DMS79 (cell line): ENCODE results near the gene SIGLEC11.
"Not testable (repeated sequence)": the region's sequence is repeated elsewhere in the genome, so short reads cannot be mapped to it uniquely, and the experiment has no call there.

Source experiments
- DNase-seq: peaks from one replicate; lab custom pipeline; 2025; lab: John Stamatoyannopoulos, UW

Gene SIGLEC11, protein sequence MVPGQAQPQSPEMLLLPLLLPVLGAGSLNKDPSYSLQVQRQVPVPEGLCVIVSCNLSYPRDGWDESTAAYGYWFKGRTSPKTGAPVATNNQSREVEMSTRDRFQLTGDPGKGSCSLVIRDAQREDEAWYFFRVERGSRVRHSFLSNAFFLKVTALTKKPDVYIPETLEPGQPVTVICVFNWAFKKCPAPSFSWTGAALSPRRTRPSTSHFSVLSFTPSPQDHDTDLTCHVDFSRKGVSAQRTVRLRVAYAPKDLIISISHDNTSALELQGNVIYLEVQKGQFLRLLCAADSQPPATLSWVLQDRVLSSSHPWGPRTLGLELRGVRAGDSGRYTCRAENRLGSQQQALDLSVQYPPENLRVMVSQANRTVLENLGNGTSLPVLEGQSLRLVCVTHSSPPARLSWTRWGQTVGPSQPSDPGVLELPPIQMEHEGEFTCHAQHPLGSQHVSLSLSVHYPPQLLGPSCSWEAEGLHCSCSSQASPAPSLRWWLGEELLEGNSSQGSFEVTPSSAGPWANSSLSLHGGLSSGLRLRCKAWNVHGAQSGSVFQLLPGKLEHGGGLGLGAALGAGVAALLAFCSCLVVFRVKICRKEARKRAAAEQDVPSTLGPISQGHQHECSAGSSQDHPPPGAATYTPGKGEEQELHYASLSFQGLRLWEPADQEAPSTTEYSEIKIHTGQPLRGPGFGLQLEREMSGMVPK

DNA sequence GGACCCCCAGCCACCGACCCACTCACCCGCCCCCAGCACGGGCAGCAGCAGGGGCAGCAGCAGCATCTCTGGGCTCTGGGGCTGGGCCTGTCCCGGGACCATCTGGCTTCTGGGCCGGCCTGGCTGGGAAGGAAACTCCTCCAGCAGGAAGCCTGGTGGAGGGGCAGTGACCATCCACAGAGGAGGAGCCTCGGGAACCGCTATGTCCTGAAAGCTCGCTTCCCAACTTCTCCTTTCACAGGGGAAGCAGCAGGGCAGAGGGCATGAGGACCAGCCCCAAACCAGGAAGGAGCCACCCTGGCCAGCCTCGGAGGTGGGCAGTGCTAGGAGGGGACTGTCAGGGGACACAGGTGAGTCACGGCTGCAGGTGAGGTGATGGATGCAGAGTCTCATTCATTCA is at the start of gene SIGLEC11:
Gene SIGLEC11, minus strand, starts transcription at position 193 of the 400 bp plus-strand sequence. Its CDS starts 91 bp downstream, at position 102.
- not testable (repeated sequence) for DNase-seq

DNA sequence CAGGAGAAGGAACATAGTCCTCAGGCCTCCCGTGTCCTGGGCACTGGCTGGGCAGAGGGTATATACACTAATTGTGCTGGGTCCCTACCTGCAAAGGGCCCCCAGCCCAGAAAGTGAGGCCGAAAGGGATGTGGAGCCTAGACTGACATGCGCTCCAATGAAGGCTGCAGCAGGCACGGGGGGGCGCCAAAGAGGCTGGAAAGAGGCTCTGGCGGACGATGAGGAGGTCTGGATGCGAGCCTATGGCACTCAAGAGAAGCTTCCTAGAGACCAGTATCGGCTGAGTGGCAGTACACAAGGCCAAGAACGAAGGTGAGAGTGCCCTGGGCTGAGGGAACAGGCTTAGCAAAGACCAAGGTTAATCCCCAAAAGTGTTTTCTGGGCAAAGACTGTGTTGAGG is 47.6 kb upstream of the SIGLEC11 start:
- DNase-seq = no peak

DNA sequence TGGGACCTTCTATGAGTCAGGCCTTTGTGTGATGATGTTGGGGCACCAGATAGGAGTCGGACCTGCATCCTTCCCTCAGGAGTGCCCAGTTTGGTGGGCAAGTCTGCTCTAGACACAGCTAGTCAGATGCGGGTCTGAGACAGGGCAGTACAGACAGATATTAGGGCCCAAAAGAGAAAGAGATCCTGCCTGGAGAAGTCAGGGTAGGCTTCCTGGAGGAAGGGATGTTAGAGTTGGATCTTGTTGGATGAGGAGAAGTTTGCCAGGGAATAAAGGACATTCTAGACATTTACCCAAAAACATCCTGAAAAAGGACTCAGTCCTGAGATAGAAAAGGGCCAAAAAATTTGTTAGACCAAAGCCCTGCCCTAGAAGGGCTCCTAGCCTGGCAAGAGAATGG is 47.0 kb upstream of the SIGLEC11 start:
- DNase-seq = no peak

DNA sequence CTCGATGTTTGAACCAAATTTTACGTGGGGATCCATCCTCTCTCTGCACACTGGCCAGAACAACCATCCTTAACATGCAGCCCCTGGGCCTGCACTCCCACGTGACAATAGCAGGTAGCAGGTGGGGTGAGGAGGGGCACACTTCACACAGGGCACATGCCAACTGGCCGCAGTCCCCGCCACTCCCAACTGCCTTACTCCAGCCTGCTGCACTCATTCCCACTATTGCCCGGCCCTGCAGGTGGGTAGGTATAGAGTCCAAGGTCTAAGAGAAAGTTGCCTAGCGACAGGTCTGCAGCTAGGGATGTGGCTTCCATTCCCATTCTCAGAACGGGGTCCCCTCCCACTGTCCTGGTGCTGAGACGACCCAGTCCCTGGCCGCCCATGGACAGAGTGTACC is 46.2 kb upstream of the SIGLEC11 start:
- DNase-seq = no peak

DNA sequence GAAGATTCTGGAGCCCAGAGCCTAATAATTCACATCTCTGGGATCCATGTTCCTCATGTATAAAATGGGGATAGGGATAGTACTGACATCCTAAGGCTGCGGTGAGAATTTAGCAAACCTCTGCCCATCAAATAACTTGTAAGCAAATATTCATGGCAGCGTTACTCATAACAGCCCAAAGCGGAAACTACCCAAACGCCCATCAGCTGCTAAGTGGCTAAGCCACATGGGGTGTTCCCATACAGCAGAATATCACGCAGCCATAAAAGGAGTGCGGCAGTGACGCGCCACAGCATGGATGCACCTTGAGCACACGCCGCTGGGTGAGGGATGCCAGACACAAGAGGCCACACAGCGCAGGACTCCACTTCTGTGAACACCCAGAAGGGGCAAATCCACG is 44.5 kb upstream of the SIGLEC11 start:
- DNase-seq = no peak

DNA sequence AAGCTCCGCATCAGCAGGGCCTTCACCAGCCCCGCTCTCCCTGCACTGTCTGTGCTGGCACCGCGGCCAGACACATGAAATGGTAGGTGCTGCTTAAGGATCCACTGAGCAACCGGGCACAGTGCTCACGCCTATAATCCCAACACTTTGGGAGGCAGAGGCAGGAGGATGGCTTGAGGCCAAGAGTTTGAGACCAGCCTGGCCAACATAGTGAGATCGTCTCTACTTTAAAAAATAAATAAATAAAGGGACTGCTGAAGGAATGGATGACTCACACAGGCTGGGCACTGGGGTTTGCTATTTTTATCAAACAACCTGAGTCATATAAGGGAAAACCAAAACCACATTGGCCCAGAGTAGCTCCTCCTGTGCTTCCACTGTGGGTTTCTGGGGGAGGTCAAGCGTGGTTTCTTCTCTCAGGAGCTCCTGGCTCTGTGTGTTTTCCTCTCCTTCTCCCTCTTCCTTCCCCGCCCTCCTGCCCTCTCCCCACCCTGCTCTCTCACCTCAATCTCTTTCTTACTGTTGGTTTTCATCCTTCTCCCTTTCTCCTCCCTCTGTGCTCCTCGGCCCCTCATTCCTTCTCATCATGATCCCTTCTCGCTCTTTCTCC is 42.9 kb upstream of the SIGLEC11 start:
- DNase-seq = no peak

DNA sequence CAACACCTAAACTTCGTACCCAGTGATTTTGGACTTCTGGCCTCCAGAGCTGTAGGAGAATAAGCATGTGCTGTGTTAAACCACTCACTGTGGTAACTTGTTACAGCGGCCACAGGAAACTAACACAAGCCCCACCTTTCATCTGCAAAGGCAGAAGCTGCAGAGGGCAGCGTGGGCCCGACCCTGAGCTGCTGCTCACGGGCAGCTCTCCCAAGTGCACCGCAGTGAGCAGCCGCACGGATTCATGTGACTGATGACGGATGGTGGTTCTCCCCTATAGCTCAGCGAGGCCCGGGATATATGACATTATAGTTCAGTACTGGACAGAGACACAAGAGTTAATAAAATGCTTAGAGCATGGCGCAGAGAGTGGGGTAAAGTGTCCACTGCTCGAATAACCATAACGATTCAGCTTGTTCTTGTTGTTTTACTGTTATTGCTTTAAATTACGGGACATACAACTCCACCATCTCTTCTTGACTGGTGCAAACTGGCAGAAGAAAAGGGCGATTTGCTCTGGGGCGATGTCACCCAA is 42.3 kb upstream of the SIGLEC11 start:
- no peak for DNase-seq

DNA sequence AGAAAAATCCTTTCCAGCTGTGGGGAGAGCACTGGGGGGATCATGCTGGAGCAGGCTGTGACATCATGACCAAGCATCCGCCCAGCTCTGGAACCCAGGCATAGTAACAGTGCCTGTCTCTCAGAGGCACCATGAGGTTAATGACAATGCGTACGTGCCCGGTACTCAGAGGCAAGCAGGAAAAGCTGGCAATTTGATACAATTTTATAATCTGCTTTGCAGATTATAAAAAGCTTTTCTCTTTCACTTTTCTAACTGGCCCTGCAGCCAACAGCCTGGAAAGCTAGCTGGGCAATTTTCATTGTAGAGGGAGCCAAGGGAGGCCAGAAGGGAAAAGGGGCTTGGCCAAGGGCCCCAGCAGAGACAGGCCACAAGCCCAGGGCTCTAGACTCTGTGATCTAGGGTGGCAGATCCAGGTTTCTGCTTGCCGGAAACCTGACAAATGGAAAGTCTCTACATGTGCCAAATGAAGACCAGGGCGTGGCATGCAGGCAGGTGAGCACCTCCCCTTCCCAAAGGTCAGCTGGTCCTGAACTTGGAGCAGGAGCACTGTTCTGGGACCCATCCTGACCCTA is 41.5 kb upstream of the SIGLEC11 start:
- no peak for DNase-seq

DNA sequence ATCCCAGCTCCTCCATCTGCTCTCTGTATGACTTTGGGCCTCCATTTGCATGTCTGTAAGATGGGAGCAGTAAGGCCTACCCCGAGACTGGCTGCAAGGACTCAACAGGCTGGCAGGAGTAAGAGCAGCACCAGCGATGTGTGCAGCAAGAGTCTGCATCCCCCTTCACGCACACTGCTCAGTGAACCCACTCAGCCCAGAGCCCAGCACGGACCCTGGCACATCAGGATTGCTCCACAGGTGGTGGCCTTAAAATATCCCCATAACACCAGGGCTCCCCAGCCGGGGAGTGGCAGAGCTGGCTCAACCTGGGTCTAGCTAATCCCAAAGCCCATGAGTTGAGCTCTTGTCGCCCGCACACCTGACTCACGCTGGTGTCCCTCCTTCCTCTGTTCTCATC is 40.8 kb upstream of the SIGLEC11 start:
- no peak for DNase-seq

DNA sequence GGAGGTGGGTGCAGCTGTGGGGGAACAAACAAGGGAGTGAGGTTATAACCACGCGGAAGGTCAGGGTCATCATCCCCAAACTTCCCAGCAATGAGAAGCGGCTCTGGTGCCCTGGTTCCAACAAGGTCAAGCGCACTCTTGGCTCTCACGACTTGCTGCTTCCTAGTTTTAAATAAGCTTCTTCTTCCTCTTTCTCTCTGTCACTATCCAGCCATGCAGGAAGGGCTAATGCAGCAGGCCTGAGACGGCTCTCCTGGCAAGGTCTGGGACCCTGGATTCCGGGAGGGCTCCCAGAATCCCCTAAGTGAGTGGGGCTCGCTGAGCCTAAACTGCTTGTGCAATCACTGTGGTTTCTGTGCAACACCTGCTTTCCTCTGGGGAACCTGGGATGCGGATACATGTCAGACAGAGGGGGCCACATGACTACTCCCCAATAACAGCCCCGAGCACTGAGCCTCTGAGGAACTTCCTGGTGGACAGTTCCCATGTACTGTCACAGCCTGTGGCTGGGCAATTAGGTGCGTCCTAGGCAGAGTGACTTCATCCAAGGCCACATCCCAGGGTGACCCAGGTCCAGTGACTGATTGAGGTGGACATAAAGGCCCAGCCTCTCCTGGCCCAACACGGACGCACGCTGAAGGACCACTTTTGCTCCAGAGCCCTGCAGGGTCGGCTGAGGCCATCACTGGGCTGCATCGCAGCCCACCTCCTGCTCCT is 40.0 kb upstream of the SIGLEC11 start:
- no peak for DNase-seq

DNA sequence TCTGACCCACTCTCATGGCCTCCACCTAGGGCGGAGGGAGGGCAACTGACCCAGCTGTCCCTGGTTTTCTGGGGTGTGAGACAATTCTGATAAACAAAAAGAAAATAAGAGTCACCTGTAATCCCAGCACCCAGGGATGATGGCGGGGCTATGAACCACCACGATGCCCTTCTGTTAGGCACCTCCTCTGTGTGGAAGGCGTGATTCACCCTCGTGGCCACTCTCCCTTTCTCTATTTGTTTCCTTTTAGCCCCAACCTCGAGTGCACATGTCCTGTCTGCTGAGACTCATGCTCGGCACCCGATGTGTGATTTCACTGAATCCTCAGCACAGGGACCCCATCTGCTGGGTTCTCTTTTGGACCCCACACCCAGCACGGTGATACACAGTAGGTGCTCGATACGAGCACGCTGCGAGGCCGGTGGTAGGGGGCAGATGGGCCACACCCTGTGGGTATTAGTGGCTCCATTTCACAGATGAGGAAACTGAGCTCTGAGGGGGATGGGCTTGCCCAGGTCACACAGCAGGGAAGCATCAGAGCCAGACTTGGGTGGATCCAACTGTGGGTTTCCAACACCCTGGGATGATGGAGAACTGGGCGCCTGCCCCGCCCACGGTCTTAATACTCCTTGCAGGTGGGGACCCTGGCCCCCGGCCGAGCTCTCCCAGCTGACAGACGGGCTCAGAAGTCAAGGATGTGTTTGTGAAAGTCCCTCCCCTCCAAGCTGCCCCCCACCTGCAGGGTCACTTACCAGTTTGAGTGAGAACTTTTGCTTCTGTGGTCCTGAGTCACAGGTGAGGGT is 39.3 kb upstream of the SIGLEC11 start:
- DNase-seq = no peak

DNA sequence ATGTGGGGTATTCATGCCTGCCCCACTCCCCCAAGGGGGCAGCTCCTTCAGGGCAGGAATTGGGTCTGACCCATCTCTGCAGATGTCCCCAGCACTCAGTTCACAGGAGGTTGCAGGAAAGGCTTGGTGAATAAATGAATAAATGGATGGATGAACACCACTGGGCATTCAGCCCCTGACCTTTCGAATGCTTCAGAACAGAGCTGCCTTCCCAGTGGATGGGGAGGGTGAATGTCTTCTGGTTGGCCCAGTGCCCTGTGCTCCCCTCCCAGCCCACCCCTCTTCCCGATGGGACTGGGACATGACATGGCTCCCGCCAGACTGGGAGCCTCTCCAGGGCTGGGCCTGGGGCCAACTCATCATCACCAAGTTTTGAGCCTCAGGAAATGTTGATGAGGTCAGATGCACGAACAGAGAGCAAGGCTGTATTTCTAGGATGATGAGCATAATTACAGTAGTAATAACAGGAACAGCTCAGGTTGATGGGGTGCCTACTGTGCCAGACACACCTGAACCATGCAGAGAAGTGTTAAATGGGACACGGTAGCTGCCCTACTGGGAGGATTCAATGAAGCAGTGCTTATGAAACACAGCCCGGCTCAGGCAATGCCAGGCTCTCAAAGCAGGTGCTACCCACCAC is 38.5 kb upstream of the SIGLEC11 start:
- DNase-seq = no peak

DNA sequence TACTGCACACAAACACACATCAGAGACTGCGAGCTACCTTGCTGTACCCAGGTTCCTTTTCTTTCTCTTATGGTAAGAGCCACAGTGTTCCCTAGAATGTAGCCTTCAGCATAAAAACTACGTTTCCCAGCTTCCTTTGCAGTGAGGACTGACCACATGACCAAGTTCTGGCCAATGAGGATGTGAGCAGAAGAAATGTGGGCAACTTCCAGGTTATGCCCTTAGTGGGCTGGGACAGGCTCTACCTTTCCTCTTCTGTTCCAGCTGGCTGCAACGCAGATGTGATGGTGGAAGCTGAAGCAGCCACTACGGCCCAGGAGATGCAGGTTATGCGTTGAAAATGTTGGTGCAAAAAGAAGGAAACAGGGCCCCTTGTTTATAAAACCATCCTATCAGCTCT is 36.7 kb upstream of the SIGLEC11 start:
- no peak for DNase-seq

DNA sequence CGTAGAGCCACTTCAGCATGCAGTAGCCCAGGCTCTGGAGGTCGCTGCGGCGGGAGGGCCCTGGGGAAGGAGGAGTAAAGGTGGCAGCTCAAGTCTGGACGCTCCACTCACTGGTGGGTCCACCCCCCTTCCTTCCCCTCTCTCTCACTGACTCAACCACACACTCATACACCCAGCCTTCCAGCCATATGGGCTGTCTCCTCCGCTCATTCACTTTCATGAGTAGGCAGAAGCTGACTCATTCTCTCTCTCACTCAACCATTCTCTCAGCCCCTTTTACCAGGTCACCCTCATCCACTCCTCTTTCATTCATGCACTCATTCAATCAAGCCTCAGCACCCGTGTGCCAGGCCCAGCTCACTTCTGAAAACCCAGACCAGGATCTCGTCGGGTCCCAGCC is 27.5 kb upstream of the SIGLEC11 start:
- no peak for DNase-seq

DNA sequence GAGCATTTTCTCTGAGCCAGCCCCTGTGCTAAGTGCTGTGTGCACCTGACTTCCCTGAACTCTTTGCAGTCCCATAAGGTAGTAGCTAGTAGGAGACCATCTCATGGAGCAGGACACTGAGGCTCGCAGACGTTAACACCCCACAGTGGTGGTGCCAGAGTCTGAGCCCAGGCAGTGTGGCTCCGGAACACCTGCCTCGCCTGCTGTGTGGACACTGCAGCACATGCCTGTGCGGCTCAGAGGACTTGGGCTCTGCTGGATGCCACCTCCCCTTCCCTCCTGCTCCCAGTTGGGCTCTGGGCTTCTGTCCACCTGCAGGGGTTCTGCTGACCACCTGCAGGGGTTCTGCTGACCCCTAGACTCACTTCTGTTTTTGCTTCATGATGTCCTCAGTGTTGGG is 27.0 kb upstream of the SIGLEC11 start:
- DNase-seq = no peak

DNA sequence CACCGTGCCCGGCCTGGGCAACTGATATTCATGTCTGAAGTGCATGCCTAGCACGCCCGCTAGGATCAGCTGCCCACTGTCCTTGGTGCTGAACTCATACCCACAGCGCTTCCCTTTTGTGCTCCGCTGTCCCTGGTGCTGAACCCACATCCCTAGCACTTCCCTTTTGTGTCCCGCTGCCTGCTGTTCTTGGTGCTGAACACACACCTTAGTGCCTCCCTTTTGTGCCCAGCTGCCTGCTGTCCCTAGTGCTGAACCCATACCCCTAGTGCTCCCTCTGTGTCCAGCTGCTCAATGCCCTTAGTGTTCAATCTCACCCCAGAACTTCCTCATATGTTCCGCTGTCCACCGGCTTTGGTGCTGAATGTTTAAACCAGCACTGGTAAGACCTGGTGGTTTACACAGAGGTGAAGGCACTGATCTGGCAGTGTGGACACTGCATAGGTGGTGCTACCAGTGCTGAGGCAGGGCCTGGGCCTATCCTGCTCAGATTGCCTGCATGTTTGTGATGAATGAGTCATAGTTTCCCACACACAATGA is 26.3 kb upstream of the SIGLEC11 start:
- no peak for DNase-seq

DNA sequence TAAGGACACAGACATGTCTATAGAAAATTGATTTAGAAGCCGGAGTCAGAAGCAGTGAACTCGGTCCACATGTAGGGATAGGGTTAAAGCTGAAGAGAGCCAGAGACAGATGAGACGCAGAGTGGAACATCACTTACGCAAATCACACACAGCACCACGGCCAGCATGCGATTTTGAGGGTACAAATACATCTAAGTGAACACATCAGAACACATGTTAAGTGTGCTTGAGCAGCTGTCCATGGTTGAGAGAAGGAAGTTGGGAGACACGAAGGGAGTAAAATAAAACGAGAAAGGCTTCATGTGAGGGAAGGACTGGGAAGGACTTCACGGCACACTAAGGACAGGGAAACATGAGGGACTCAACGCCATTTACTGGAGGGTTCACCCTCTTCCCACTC is 25.4 kb upstream of the SIGLEC11 start:
- DNase-seq = no peak

DNA sequence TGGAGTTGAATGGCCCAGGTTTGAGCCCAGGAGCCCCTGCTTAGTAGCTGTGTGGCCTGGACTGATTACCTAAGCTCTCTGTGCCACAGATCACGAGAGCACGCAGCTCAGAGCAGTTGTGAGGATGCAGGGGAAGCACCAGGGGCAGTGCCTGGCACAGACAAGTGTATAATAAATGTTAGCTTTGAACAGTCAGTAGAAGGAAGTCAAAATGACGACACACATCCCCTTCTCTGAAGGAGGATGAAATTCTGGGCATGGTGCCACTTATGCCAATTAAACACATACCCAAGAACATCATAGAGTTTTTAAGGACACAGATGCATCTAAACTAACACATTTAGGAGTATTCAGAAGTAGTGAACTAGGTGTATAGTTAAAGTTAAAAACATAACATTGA is 24.9 kb upstream of the SIGLEC11 start:
- DNase-seq = no peak

DNA sequence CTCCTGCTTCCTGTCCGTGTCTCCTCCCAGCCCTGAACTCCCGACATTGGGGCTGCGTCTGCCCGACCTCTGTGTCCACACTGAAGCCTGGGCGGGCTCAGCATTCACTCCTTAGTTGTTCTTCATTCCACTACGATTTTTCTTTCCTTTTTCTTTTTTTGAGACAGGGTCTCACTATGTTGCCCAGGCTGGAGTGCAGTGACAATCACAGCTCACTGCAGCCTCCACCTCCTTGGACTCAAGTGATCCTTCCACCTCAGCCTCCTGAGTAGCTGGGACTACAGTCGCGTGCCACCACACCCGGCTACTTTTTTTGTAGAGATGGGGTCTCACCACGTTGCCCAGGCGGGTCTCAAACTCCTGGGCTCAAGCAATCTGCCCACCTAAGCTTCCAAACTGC is 23.5 kb upstream of the SIGLEC11 start:
- DNase-seq = no peak

DNA sequence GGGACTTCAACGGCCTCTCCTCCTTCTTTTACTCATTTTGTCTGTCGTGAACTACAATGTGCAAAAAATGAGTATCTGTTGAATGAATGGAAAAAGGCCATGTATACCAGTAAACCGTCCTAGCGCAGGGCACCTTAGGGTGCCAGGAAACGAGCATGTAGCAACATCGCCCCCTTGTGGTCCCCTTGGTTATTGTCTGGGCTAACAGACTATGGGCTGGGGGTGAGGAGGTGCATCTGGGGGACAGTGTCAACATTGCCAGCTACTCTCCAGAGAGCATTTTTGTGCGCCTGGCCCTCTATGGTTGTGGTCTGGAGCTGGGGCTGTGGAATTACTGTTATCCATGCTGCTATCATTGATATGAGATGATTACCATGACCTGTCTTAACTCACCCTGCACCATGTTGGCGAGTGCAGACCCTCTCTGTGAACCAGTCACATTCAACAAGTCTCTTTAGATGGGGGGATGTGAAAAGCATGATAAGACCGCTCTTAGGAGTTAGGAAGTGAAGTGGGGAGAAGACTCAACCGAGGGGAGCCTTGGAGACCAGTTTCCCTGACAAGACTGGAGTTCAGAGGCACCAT is 22.8 kb upstream of the SIGLEC11 start:
- DNase-seq = no peak
